SIG-M5 treated with dmso at 0.1 percent for 504 hours (cell line): ENCODE measurements around the gene PRDM12.
"Not testable (repeated sequence)": the region's sequence is repeated elsewhere in the genome, so short reads cannot be mapped to it uniquely, and the experiment has no call there.

ENCODE experiments used
- DNase-seq: peaks from one replicate; lab custom pipeline; 2025; ENCODE audit not compliant: unreplicated experiment; lab: John Stamatoyannopoulos, UW

PRDM12 gene

DNA sequence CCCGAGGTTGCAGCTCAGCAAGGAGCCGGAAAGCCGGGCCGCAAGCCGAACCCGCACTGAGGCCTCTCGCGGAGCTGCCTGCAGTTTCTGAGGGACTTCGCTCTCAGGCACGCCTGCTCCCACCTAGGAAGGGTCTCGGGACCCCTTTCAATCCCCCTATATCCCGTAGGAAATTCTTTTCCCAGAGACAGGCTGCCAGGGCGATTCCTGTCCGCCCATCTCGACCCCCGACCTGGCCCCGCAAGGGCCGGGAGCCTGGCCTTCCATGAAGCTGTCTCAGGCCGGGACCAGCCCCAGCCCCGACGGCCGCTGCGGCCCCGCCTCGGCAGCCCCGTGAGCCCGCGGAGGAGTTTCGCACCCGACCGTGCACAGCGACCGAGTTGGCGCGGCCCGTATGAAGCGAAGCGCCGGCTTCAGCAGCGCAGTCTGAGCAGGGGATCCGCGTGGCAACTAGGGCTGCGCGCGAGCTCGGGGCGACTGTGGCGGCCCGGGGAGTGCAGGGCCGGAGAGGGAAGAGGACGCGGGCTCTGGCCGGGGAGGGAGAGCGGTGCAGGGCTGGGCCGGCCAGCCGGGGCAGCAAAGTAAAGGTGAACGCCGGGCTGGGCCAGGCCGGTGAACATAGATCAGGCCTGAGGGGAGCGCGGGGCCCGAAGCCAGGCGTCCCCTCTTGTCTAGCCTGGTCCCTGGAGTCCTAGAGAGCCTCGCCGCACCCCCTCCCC, 977 bp upstream of the PRDM12 start:
- peak; percentile 29 for DNase-seq

DNA sequence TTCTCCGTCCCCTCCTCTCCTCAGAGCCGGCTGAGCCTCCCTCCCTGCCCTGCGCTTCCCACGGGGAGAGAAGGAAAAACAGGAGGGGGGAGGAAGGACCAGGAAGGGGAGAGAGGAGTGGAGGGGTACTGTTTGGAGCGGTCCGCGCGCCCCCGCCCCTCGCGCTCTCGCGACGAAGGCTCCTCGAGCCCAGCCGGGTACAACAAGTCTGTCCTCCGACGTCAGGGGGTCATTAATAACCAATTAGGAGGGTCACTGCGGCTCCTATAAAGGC, 480 bp upstream of the PRDM12 start:
- DNase-seq = no peak

DNA sequence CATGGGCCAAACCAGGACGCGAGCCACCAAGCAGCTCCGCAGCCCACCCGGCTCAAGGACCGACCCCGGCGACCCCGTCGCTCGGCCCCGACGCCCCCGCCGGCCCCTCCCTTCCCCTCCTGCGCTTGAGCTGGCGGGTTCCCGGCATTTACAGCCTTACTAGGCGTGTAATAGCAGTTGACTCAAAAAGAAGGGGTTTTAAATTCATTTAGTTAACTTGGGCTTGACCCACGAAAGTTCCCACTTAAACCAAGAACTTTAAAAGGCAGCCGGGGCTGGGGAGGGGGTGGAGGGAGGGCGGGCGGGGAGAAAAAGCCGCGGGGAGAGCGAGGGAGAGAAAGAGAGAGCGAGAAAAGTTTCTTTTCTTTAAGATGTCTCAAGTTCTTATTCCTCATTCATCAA, 636 bp downstream of the PRDM12 start:
- DNase-seq = no peak

DNA sequence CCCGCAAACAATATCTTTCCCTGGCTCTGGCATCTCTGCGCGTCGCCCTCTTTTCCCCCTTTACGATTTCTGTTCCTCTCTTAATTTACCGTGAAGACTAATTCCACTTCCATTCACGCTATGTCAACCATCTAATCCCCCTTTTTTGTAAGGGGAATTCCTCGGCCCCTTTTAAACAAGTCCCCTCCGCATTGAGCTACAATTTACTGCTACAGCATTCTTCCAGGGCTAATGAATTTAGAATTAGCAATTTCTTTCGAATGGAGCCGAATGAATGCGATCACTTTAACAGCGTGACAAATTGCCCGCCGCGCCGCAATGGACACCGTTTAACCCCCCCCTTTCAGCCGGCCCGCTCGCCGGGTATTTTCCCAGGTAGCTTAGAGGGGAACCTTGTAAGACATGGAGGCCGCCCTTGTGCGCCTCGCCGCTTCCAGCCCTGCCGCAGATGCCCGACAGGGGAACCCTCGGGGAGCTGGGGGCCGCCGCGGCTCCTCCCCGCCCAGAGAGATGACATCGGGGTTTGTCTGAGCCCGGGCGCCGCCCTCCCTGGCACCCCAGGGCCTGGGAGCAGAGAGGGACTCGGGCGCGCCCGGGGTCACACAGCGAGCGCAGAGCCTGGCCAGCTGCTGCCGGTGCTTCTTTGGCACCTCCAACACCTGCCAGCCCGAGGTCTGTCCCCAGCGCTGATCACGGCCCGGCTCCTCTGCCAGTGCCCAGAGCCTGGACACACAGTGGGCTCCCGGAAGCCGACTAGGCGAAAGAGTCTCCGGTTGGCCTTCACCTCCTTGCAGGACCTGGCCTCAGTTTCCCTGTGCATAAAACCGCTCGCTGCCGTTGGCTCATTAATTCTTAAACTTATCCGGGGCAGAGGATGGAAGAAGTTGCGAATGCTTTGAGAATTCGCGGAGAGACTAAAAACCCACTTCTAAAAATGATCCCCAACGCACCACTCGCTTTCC, 1.3 kb downstream of the PRDM12 start:
- DNase-seq = no peak

DNA sequence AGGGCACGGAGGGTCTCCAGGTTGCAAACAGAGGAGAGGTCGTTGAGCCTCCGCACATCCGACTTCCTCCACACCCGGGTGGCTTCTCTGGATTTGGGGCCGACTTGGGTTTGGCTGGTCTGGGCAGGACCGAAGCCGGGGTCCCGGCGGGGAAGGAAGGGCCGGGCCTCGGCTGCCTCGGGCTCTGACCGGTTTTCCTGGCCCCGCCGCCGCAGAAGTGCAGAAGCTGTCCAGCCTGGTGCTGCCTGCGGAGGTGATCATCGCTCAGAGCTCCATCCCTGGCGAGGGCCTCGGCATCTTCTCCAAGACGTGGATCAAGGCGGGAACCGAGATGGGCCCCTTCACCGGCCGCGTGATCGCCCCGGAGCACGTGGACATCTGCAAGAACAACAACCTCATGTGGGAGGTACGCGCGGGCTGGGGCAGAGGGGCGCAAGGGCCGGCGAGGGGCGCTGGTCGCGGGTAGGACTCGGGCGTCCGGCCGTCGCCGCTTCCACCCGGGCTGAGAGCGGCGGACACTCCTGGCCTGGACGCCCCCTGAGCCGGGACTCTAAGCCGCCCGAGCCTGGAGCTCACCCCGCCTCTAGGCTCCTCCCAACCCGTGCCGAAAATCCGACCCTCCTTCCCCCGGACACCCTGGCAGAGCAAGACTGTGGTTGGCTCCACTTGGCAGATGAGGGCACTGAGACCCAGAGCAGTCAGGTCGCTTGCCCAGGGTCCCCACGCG, 2.2 kb downstream of the PRDM12 start:
- DNase-seq = no peak

DNA sequence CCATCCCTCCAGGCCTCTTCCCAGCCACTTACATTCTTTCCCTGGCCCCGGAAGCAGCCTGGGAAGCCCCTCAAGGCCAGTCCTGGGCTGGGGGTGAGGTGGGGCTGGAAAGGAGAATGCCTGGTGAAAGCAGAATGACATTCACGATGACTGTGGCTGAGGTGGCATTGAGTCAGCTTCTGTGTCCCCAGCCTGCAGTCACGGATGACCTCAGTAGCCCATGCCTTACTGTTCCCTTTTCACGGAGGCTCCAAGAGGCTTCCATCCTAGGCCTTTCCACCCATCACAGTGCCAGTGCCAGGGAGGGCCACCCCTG, 2.7 kb downstream of the PRDM12 start:
- no peak for DNase-seq

DNA sequence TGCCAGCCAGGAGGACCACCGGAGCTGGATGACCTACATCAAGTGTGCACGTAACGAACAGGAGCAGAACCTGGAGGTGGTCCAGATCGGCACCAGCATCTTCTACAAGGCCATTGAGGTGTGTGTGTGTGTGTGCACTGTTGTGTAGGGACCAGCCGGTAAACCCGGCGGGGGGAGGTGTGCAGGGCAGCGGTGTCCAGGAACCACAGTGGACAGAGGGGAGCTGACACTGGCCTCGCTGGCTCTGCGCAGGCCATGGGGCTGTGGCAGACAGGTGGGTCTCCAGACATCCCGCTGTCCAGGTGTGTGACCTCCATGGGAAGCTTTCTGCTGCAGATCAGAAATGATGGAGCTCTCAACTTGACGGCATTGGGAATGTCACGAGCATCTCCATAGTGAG, 3.8 kb downstream of the PRDM12 start:
- DNase-seq = no peak

DNA sequence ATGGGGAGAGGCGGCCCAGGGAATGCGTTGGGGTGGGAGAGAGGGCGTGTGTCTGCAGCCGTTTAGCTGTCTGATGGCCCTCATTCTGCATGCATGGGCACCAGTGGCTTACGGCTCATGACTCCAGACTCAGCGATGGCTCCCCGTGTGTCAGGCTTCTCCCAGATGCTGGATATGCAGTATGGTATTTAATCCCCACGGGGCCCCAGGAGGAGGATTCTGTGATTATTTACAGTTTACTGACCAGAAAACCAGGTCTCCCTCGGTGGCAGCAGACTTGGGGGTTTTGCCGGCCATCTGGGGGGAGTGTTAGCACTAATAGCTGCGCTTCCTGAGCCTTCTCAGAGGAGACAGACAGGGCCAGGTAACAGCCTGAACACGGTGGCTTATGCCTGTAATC, 4.3 kb downstream of the PRDM12 start:
- no peak for DNase-seq

DNA sequence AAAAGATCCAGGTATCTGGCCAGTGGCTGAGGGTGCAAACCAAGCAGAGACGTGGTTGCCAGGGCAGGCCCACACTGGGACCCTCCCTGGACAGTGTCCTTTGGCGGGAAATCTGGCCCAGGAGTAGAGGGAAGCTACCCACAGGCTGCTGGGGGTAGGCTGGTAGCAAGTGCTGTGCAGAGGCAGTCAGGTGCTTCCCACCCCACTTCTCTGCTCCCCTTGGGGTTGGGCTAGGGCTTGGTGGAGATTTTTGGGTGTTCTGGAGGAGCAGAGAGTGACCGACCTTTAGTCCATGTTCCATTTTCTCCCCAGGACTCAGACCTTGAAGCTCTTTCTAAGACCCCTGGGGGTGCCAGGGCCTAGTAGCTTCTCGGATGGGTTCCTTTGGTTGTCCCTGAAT, 5.6 kb downstream of the PRDM12 start:
- DNase-seq = no peak

DNA sequence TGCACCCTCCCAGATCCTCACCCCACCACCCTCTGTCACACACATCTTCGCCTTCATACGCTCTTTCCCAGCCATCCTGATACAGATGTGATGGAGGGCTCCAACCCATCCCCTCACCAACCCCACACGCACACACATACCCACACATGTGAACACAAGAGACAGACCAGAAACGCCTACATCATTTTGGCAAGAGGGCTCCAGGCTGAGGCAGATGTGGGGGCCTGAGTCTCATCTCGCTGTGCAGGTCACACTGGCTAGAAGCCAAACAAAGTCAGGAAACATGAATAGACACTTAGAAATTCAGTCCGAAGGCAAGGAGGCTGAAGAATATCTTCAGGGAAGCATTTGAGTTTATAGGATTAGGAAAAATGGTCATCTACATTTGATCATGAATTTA, 6.2 kb downstream of the PRDM12 start:
- no peak for DNase-seq

DNA sequence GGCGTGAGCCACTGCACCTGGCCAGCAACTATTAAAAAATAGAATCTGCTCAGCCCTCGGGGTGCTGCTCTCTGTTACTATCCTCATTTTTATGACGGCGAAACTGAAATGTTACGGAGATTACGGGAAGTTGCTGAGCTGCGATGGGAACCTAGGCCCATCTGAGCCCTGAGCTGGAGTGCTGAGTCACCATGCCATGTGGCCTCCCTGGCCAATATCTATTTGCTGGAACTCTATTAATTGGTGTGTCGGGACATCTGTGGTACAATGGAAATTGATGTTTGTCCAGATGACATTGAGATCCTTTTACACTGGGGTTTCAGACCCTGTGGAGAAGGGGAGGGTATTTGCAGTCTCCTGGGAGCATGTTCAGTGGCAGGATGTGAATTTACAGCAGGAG, 8.1 kb downstream of the PRDM12 start:
- DNase-seq = no peak

DNA sequence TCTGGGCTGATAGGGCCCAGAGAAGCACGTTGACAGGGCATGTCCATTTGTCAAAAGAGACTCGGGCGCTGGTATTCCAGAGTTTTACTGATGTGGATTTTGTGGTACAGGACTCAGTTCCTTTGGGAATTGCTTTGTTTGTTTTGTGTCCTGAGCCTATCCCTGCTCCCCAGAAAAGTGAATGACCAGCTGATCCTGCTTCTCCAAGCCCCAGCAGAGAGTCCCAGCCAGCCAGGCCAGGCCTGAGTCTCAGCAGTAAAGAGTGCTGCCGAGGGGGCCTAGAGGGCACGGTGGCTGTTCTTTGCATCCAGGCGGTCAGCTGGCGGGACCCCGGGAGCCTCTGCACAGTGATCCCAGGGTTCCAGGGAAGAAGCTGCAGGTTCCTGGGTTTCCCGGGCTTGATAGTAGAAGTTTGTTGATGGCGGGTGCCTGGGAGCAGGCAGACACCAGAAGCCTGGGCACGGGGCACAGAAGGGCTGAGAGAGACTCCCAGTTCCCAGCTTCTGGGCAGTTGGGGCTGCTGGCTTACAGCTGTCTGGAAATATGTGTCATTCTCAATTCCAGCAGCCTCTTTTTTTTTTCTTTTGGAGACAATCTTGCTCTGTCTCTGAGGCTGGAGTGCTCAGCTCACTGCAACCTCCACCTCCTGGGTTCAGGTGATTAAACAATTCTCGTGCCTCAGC, 8.7 kb downstream of the PRDM12 start:
- no peak for DNase-seq

DNA sequence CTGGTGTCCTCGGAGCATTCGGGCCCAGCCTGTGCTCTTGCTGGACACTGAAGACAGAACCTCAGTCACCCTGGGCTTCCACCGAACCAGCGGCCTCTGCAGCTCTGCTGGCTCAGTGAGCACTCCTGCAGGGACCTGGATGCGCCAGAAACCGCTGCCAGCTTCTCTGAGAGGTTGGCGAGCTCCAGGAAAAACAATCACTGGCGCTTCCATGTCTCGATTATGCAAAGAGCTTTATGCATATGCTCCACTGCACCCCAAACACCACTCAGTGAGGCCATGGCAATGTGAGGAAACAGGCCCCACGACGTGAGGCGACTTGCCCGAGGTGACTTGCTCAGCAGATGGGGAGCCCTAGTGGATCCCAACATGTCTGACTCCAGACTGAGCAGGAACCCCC, 11.0 kb downstream of the PRDM12 start:
- DNase-seq = no peak

DNA sequence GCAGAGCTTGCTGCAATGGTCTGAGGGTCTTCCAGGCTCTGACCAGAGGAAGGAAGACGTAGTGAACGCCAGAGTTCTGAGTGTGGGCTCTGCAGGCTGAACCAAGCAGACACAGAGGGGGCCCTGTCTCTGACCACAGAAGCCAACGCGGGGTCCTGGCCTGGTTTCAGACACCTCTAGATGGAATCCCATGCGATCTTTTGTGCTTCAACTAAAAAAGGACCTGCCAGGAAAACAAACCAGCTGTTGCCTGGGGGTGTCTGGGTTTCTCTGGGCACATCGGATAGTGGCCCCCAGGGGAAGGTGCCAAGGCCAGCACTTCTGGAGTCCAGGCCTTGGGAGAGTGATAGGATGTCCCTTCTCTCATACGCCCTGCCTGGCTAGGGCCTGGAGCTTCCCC, 12.9 kb downstream of the PRDM12 start:
- no peak for DNase-seq

DNA sequence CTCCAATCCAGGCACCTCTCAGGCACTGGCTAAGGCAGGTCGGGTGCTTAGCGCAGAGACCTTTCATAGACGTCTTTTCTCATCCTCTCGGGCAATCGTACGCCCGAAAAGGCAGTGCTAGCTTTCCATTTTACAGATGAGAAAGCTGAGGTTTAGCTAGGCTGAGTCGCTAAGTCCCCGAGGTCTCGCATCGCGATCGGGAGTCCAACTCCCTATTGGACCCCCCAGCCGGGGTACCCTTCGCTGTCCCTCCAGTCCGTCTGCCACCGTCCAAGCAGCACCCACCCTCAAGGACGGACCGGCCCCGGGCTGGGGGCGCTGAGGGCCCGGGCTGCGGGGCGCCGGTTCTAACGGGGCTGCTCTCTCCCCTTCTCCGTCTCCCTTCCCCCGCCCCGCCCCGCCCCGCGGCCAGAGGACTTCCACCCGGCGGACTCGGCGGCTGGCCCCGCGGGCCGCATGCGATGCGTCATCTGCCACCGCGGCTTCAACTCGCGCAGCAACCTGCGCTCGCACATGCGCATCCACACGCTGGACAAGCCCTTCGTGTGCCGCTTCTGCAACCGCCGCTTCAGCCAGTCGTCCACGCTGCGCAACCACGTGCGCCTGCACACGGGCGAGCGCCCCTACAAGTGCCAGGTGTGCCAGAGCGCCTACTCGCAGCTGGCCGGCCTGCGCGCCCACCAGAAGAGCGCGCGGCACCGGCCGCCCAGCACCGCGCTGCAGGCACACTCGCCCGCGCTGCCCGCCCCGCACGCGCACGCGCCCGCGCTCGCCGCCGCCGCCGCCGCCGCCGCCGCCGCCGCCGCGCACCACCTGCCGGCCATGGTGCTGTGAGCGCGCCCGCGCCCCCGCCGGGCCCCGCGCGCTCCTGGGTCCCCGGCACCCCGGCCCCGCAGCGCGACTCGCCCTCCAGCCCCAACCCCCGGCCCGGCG, 16.7 kb downstream of the PRDM12 start:
- DNase-seq = peak; percentile 78

DNA sequence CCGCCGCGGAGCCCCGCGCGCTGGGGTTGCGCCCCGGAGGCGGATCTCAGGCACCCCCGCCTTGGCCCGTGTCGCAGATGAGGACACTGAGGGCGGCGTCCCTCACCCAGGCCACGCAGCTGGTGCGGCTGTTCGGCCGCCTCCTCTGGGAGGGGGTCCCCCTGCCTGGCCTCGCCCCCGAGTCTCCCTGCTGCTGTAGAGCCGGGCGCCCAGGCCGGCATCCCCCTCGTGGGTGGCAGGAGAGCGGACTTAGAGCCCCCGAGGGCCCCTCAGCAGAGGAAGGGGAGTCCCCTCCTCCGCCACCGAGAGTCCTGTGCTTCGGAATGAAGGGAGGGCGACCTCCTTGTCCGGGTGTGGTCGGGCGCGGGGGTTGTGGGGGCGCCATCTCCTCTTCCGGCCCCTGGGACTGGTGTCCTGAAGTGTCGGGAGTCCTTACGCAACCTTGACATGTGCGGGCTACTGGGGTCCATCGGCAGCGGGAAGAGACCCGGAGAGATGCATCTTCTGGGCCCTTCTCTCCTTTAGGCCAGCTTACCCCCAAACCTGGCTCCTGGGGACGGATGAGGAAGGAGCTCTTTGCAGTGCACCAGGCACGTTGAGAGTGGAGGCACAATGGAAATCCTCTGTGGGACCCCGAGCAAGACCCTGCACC, 17.5 kb downstream of the PRDM12 start:
- DNase-seq = peak; percentile 42

DNA sequence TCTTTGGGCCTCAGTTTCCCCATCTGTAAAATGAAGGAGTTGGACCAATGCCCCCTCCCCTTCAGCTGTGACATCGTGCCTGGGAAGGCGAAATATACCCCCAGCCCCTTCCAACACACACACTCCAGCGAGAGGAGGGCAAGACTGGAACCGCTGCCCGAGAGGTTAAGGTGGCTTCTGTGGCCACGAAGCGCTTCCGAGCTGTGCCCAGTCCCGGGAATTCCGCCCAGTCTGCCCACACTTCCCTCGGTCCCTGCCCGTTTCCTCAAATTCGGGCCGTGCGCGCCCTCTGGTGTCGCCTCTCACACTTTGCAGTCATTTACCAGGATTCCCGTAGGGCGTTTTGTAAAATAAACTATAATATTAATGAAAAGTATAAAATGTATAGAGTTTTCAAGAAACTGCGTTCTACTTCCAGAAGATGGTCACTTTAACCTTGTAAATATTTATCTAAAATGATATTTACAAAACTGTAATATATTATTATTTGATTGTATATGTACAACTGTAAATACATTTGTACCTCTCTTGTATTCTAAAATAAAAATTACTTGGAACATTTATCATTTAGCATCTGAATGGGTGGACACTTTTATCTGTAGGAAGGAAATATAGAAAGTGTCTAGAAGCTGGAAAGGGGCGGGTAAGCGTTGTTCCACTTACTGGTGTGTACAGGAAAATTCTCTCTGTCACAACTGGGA, 18.2 kb downstream of the PRDM12 start:
- peak; percentile 76 for DNase-seq

DNA sequence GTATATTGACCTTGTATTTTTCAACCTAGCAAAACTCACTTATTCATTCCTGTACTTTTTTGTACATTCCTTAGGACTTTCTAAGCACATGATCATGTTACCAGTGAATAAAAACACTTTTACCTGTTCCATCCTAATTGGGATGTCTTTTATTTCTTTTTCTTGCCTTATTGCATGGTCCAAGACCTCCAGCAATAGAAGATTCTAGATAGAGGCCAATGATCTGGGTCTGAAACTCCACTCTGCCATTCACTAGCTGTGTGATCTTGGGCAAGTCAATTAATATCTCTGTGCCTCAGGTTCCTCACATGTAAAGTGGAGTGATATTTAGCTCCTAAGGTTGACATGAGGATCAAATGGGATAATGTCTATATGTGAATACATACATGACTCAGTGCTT, 20.7 kb downstream of the PRDM12 start:
- no peak for DNase-seq

DNA sequence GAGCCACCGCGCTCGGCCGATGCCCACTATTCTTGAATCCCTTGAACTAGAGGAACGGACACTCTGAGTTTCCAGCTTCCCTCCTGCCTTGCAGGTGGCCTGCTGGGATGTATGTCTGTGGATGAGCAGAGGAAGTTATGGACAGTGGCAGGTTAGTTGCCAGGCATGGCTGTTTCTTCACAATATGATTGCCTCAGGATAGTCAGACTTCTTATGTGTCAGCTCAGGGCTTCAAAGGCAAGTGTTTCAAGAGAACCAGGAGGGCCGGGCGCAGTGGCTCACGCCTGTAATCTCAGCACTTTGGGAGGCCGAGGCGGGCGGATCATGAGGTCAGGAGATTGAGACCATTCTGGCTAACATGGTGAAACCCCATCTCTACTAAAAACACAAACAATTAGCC, 21.6 kb downstream of the PRDM12 start:
- DNase-seq = not testable (repeated sequence)
